ENCODE data around the gene WDFY4.

The WDFY4 gene

DNA sequence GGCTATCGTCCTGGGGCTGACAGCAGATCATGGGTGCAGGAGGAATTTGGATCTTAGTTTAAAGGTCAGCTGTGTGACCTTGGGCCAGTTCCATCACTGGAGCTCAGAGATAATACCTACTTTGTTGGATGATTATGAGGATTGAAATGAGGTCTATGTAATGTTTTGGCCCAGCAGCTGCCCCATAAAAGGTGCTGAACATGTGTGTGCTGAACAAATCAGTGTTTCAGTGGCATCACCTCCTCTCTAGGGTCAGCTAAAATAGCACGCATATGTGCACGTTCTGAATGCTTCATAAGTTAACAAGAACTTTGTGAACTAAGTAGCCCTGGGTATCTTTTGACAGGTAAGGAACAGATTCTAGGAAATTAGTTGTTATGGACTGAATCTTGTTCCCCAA is 339.8 kb downstream of the WDFY4 start:
- DNase-seq (ENCODE audit: low read depth in 2 of 2), result no peak

DNA sequence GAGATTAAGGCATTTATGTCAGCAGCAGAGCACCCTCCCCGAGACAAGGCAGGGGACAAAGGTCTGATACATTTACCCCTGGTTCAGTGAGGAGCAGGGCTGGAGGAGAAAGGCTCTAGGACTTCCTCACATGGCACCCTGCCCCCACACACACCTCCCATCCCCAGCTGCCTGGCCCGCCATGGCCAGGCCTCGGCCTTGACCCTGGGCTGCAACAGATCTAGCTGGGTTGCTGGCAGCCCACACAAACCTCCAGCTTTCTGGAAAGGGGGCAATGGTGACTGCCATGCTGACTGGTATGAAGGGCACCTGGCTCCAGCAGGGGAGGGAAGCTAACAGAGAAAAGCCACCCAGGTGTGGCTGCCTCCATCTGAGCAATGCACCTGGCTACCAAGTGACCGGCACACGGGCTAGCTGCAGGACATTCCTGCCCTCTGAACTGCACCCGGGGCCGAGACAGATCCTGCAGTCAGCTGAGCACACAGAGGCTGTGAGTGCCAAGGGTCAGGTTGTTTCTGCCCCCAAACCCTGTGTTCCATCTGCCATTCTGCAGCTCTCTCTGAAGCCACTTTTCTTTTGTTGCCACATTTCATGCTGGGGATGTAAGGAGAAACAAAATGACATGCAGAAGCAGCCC is 340.8 kb downstream of the WDFY4 start:
- DNase-seq (ENCODE audit: low read depth in 2 of 2), result no peak

DNA sequence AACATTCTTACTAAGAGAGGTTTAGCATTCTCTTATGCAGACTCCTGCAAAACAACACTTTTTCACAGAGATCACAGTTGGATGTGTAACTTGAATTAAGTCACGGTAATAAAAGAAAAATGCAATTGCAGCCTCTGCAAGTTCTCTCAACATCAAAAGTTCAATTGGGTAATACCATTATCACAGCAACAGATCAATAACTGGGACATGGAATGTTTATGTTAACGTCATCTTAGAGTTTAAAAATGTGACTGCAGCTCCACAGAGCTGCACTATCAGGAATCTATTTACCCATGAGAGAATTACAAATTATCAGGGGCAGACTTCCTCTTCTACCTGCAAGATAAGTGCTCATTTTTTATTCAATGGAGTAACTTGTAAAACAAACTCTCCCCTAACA is 344.0 kb downstream of the WDFY4 start:
- DNase-seq (ENCODE audit: low read depth in 2 of 2), result no peak

DNA sequence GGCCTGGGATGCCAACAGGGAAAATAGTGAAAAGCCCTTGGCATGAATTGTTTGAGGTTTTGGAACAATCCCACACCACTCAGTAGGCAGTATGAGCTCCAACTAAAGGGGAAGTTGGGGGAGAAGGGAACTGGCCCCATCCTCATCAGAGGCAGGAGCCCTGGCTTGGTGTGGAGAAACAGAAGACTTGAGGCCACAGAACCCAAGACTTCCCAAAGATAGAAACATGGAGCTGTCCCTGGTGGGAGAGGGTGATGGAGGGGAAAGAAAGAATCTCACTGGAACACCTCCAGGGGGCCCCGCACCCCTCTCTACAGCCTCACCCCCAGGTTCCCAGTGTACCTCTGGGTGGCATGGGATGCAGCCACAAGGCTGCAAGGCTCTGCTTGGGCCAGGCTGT is 345.0 kb downstream of the WDFY4 start:
- no peak for DNase-seq (ENCODE audit: low read depth in 2 of 2)

All from stimulated activated CD4-positive, alpha-beta T cell treated with anti-CD3 and anti-CD28 coated beads, Interleukin-1b, Interleukin-23, amount 100 ng/mL, for 4 hours (primary cell).